ENCODE results near the gene ITSN2.

Gene ITSN2

DNA sequence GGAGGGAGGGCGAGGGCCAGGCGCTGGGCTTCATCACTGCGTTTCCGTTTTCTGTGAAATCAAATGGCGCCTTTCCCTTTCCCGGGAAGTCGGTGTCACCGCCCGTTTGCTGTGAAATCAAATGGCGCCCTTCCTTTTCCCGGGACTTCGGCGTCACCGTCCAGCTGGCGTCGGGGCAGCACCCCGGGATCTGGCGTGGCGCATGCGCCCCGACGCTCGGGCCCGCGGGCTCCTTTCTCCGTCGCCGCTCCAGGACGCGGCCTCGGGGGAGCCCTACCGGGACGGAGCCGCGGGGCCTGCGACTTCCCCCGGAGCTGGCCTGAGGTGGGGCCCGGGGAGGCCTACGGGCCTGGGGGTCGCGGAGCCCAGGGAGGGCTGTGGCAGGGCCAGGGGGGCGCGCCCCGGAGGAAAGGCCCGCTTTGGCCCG is 185.5 kb downstream of the ITSN2 start, which contains the start of gene FAM228A:
Gene FAM228A (plus strand): TSS at position 203 of the 427 bp plus-strand sequence. CDS start 428 bp downstream, outside the sequence.
- DNase-seq: no peak

DNA sequence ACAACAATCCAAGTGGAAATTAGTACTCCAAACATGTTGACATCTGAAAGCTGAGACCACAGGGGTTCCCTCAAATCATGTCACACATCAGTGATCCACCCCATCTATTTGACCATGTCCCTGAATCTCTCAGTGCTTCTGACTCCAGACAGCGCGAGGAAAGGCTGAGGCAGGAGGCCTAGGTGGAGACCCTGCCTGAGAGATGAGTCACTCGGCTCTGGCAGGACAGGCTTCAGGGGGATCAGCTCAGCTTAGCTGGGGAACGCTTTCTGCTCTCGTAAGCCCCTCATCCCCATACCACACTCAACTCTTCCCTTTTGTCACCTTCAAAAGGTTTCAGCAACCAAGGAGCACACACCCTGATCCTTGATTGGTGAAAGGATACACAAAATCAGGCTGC is 191.3 kb downstream of the ITSN2 start:
- no peak for DNase-seq

DNA sequence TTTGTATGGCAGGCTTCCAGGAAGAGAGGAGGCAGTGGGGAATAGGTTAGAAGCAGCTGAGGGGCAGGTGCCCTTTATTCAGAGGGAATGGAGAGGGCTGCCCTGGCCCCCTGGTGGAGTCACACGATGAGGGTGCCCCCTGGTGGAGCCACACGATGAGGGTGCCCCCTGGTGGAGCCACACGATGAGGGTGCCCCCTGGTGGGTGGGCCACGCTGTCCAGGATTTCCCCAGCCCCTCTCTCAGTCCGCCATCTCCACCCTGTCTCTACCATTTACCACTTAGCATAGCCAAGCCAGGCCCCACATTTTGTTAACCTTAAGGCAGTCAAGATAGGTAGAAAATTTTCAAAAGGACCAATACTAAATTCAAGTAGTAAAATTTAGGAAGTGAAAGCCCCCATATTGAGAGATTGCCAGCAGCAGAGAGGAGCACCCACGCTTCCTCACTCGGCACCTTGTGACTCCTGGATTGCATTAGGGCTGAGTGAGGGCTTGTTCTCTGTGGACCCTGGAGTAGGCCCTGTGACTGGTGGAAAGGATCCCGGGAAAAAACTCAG is 195.8 kb downstream of the ITSN2 start:
- DNase-seq: no peak

DNA sequence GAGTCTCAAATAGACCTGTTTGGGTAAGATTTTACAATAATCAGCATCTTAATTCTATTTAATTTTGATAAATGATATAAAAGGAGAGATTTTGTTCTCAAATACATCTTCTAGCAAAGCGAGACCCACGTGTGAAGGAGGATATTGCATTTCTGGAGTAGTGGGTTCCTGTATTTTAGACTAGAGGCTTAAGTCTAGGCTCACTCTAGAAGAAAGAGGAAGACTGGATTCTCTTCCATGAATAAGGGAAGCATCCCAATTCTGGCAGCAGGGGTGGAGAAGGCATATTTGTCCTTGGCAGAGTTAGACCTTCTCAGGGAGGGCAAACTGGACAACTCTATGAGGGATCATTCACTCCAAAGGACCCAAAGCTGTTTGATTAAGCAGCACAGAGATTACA is 196.7 kb downstream of the ITSN2 start:
- DNase-seq: no peak

DNA sequence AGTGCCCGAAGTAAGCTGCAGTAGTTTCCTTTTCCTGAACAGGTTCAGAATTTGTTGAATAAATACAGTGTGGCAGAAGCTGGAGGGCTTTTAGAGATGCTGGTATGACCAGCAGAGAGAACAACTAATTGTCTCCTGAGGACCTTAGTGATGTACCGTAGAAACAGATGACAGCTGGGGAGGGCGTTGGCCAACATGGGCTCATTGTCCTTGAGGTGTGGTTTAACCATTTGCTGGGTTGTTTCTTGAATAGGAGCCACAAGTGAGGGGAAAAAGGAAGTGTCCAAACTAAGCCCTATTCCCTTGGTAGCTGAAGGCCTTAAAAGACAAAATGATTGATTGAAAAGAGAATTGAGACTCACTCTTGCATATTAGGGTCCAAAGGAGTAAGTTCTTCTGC is 197.2 kb downstream of the ITSN2 start:
- no peak for DNase-seq

DNA sequence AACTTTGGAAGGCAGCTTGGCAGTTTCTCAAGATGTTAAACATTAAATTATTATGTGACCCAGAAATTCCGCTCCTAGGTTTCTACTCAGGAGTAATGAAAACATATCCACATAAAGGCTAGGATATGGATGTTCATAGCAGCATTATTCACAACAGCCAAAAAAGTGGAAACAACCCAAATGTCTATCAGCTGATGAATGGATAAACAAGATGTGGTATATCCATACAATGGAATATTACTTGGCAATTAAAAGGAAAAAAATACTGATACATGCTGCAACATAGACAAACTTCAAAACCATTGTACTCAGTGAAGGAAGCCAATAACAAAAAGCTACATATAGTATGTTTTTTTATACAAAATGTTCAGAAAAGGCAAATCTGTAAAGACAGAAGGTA is 197.8 kb downstream of the ITSN2 start:
- DNase-seq: no peak

DNA sequence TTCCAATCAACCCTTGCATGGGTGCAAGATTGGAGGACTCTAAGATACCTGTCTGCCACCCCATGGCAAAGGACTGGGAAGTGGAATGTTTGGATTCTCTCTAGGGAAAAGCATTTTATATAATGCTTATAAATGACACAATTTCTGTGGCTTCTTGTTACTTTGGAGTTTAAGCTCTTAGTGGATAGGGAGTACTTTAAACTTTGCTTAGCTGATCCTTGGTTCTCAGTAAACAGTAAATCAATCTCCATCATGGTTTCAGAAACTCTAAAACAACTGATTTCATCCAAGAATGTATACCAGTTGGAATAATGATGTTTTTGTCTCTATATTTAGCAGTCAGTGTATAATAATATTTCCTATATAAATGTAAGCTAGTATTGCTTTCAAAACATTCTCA is 199.6 kb downstream of the ITSN2 start:
- DNase-seq: no peak

DNA sequence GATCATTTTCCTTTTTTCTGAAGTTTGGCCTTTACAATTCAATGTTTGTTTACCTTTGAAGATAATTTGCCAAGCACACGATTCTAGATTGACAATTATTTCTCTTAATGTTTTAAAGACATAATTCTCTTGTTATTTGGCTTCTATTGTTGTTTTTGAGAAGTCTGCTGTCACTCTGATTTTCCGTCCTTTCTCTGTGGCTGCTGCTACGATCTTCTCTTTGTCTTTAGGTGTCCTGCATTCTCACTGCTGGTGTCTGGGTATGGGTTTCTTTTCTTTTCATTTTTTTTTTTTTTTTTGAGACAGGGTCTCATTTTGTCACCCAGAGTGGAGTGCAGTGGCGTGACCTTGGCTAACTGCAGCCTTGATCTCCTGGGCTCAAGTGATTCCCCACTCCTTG is 200.6 kb downstream of the ITSN2 start:
- no peak for DNase-seq

DNA sequence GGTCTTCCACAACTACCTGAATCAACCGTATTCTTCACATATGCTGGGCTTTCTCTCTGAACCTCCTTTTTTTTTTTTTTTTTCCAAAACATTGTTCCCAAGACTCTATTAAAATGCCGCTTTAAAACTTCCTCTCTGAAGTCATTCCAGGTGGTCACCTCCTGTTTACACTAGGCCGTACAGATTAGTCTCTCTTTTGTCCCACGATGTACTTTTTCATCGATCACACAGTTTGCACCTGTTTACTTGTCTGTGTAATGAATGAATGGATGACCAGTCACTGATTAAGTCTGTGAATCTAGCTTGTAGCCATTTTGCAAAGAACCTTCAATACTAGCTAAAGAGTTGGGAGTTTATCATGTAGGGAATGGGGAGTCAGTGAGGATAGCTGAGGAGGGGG is 202.2 kb downstream of the ITSN2 start:
- DNase-seq: no peak

DNA sequence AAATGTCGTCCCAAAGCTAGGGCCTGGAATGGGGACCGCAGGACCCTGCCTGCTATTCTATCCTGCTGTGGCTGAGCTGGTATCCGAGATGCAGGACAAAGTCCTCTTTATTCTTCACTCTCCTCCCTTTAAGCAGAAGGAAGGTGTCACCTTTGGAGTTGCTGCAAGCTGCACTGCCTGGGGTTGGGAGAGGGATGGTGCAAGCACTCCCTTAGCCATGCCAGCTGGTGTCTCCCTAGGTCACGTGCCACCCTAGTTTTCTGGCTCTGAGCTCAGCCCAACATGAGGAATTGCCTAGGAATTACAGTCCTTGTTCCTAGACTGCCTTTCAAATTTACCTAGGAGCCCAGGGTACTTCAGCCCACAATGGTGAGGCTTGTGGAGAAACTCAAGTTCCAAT is 206.9 kb downstream of the ITSN2 start:
- DNase-seq: no peak
